Upper lobe of left lung (tissue), 6 donors: Measurements from ENCODE around the gene ILF2. TPM values are rescaled to one million over a fixed set of nuclear protein-coding genes. Genes with fewer than 3 reads are reported as not detected.

Experiments used
- ATAC-seq, 2 donors: fragments of 200-7000 bp; cut with Tn5 transposase; one replicate each; pipeline ENCODE4 v1.9.1; 2022; ENCODE audit warnings: mild to moderate bottlenecking in 2 of 2, moderate library complexity in 2 of 2; ENCODE audit not compliant: low FRiP score in 2 of 2
- DNase-seq, 2 donors: peaks; one replicate each; pipeline ENCODE4 v3.0.0-alpha.2; 2019 to 2020
- H3K27ac ChIP-seq, 4 donors: fragments of 200-600 bp; sonication (generic); one replicate each; pipeline ENCODE4 v1.5.1; 2016 to 2019
- H3K27me3 ChIP-seq, 4 donors: fragments of 200-600 bp; sonication (generic); one replicate each; pipeline ENCODE4 v1.5.1; 2017 to 2019
- H3K36me3 ChIP-seq, 4 donors: fragments of 200-600 bp; sonication (generic); one replicate each; pipeline ENCODE4 v1.5.1; 2016 to 2019
- H3K4me1 ChIP-seq, 4 donors: fragments of 200-600 bp; sonication (generic); one replicate each; pipeline ENCODE4 v1.5.1; 2018 to 2019
- H3K4me3 ChIP-seq, 4 donors: fragments of 200-600 bp; sonication (generic); one replicate each; pipeline ENCODE4 v1.5.1; 2017 to 2019; ENCODE audit warnings: mild to moderate bottlenecking in 2 of 4, moderate library complexity in 1 of 4
- H3K9me3 ChIP-seq, 4 donors: fragments of 200-600 bp; sonication (generic); one replicate each; pipeline ENCODE4 v1.5.1; 2018 to 2019
- EP300 ChIP-seq, 4 donors: sonication (generic); formaldehyde crosslinking; IDR thresholded peaks; one replicate each; pipeline ENCODE4 v1.5.1; 2017; ENCODE audit warnings: antibody characterized with exemption in 4 of 4, control low read depth in 2 of 4
- POLR2A ChIP-seq, 4 donors: fragments of 450-650 bp; IDR thresholded peaks; one replicate each; pipeline ENCODE4 v1.5.1; 2016 to 2017; ENCODE audit warnings: antibody characterized with exemption in 4 of 4, mild to moderate bottlenecking in 2 of 4
- POLR2AphosphoS5 ChIP-seq, 2 donors: sonication (generic); formaldehyde crosslinking; IDR thresholded peaks; one replicate each; pipeline ENCODE4 v1.5.1; 2017; ENCODE audit warnings: antibody characterized with exemption in 2 of 2
- WGBS, 2 donors: methylation state at CpG; one replicate each; pipeline ENCODE4 v1.1.5; 2017 to 2018; 5-methylcytosine and 5-hydroxymethylcytosine counted together
- total RNA-seq, 6 donors: library from RNA; depleted of rRNA in 4 of 6; stranded (reverse); fragments of >200 nt in 4 of 6; gene quantifications; one replicate each; pipeline versions ENCODE4 v1.1.0 to v1.2.1, GENCODE V29; 2016 to 2021
- TF ChIP-seq, protein P1 (sequence below), 6 experiments: fragments of 450-650 bp in 4 of 6; fragments of 200-600 bp in 2 of 6; sonication (generic) in 2 of 6; IDR thresholded peaks; one replicate each; pipeline ENCODE4 v1.5.1; 2016 to 2019; ENCODE audit warnings: antibody characterized with exemption in 6 of 6
- donor health status: DM: no; HTN: no; CAD: no; lungs with moderate emphysema.
- donor health status: DM: no; HTN: yes; CAD: no; lungs with severe emphysema.

The ILF2 gene
- total RNA-seq, 6 donors from 2014 or later: 21.0 to 120 (median 75.8) TPM

DNA sequence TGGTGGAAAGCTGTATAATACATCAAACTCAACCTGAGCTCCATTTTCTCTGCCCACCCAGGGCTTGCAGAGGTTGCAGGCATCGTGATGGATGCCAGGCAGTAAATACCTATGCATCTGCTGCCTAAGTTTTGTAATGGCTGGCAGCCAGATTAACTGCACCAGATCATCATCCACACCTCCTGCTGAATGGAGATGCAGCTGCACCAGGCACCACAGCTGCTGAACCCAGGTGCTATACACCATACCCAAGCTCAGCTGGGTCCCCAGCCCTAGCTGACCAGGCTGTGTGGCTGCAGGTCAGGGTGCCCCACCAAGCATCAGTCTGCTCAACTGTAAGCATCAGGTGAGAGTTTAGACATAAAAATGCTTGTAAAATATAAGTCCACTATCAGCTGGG, 19.0 kb downstream of the ILF2 start:
- TF ChIP-seq POLR2AphosphoS5 (IDR thresholded peaks at IDR 0.05) (no peak), POLR2A (IDR thresholded peaks at IDR 0.05) (no peak), EP300 (IDR thresholded peaks at IDR 0.05) (no peak)
- TF ChIP-seq, protein P1, sequence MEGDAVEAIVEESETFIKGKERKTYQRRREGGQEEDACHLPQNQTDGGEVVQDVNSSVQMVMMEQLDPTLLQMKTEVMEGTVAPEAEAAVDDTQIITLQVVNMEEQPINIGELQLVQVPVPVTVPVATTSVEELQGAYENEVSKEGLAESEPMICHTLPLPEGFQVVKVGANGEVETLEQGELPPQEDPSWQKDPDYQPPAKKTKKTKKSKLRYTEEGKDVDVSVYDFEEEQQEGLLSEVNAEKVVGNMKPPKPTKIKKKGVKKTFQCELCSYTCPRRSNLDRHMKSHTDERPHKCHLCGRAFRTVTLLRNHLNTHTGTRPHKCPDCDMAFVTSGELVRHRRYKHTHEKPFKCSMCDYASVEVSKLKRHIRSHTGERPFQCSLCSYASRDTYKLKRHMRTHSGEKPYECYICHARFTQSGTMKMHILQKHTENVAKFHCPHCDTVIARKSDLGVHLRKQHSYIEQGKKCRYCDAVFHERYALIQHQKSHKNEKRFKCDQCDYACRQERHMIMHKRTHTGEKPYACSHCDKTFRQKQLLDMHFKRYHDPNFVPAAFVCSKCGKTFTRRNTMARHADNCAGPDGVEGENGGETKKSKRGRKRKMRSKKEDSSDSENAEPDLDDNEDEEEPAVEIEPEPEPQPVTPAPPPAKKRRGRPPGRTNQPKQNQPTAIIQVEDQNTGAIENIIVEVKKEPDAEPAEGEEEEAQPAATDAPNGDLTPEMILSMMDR (IDR thresholded peaks at IDR 0.05): no peak
- H3K27me3 ChIP-seq: no peaks in the 10 kb centered on the region
- DNase-seq: no peak
- H3K27ac ChIP-seq: no peak overlapping the region
- ATAC-seq: no peak
- no peaks in the 10 kb centered on the region for H3K9me3 ChIP-seq
- peaks cover 0 to 4% (median 2%) of the 10 kb centered on the region in 4 donors for H3K36me3 ChIP-seq
- 63 to 90% methylated on average over 1 of the region's 1 CpG for WGBS, 2 donors
- H3K4me3 ChIP-seq: no peak overlapping the region
- H3K4me1 ChIP-seq: peaks cover 6 to 23% (median 16%) of the 10 kb centered on the region in 4 donors

DNA sequence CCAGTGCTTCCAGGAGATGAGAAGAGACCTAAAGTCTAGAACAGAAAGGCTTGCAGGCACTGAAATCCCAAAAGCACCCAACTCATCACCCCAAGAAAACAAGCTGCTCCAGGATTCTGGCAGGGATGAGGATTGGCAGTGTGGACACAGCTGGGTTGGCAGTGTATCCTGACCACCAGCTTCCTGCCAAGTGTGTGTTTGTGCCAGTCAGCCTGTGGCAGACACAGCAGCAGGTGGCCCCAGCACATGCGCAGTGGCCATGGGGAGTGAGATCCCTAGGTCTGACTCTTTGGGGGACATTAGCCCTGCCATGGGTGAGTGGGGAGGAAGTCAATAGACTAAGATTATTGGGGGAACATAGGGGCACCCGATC, 20.9 kb downstream of the ILF2 start:
- Histone ChIP-seq H3K4me3 (no peak overlapping the region), H3K27me3 (no peaks in the 10 kb centered on the region), H3K4me1 (peaks cover 6 to 33% (median 17%) of the 10 kb centered on the region in 4 donors), H3K36me3 (peaks cover 9 to 24% (median 16%) of the 10 kb centered on the region in 4 donors), H3K27ac (no peak overlapping the region), H3K9me3 (no peaks in the 10 kb centered on the region)
- TF ChIP-seq EP300 (IDR thresholded peaks at IDR 0.05) (no peak), POLR2AphosphoS5 (IDR thresholded peaks at IDR 0.05) (no peak)
- ATAC-seq (no peak), DNase-seq (no peak)
- 73 to 89% methylated on average over 2 of the region's 2 CpGs for WGBS, 2 donors

DNA sequence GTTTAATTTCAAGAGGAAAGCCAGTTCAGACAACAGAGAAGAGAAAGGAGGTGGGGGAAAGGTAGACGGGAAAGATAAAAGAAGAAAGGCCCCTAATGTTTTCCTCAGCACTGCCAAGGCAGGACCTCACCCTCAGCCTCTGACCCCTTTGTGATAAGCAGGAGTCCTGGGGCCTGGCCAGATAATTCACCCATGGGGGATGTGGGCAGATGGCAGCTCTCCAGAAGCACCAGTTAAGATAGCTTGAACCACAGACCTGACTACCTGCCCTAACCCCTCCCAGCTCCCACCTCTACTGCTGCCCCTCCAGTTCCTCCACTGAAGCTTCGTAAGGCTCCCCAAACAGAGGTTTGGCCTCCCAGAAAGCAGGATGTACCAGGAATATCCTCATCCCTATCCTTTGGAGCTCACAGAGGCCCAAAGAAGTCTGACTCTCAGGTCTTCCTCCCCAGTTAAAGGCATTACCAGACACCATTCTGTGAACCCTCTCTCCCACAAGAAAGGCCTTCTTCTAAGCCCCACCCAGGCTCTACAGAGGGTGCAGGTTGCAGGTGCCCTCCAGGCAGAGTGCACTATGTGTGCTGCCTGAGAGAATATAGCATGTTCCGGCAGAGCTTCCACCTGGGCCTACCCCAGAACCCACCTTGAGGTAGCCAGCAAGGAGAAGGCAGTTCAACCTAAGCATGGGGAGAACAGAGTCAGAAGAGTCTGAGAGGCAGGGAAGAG, 21.5 kb downstream of the ILF2 start:
- H3K27ac ChIP-seq: peak overlapping the region in 1 of 4 donors; percentile 28
- no peak for ATAC-seq

DNA sequence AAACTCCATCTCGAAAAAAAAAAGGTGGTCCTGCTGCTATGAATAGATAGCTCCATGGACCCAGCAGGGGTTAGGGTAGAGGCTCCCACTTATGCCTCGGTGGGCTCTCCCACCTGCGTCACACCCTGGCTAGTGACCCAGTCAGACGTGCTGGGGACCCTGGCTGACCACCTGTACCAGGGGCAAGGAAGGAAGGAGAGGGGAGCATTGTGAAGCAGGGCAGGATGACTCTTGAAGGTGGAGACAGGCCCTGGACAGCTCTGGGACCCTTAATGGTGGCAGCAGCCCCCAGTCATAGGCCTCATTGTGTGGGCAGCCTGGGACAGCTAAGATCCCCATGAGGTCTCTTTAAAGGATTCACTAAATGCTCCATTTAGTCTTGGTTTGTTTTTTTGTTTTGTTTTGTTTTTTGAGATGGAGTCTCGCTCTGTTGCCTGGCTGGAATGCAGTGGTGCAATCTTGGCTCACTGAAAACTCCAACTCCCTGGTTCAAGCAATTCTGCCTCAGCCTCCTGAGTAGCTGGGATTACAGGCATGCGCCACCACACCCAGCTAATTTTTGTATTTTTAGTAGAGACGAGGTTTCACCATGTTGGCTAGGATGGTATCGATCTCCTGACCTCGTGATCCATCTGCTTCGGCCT, 22.7 kb downstream of the ILF2 start:
- H3K27me3 ChIP-seq: no peaks in the 10 kb centered on the region
- no peak overlapping the region for H3K4me3 ChIP-seq
- 77 to 83% methylated on average over 7 to 10 of the region's 10 CpGs for WGBS, 2 donors
- TF ChIP-seq EP300 (IDR thresholded peaks at IDR 0.05) (no peak), POLR2AphosphoS5 (IDR thresholded peaks at IDR 0.05) (no peak), POLR2A (IDR thresholded peaks at IDR 0.05) (no peak)
- TF ChIP-seq, protein P1 (IDR thresholded peaks at IDR 0.05): no peak
- peaks cover 9 to 38% (median 21%) of the 10 kb centered on the region in 4 donors for H3K4me1 ChIP-seq
- H3K36me3 ChIP-seq: peaks cover 14 to 41% (median 27%) of the 10 kb centered on the region in 4 donors
- no peak for ATAC-seq
- no peak for DNase-seq
- H3K27ac ChIP-seq: peak overlapping the region in 1 of 4 donors; percentile 0
- H3K9me3 ChIP-seq: no peaks in the 10 kb centered on the region

More for the DNA sequence above, 21.5 kb downstream of the ILF2 start:
- 42 to 50% methylated on average over 3 of the region's 3 CpGs for WGBS, 2 donors
- Histone ChIP-seq H3K27me3 (no peaks in the 10 kb centered on the region), H3K9me3 (no peaks in the 10 kb centered on the region), H3K4me1 (peaks cover 6 to 33% (median 17%) of the 10 kb centered on the region in 4 donors), H3K4me3 (no peak overlapping the region), H3K36me3 (peaks cover 9 to 29% (median 19%) of the 10 kb centered on the region in 4 donors)
- TF ChIP-seq POLR2A (IDR thresholded peaks at IDR 0.05): no peak
- TF ChIP-seq POLR2AphosphoS5 (IDR thresholded peaks at IDR 0.05): no peak
- TF ChIP-seq, protein P1 (IDR thresholded peaks at IDR 0.05): no peak
- no peak for TF ChIP-seq EP300 (IDR thresholded peaks at IDR 0.05)
- DNase-seq: no peak

DNA sequence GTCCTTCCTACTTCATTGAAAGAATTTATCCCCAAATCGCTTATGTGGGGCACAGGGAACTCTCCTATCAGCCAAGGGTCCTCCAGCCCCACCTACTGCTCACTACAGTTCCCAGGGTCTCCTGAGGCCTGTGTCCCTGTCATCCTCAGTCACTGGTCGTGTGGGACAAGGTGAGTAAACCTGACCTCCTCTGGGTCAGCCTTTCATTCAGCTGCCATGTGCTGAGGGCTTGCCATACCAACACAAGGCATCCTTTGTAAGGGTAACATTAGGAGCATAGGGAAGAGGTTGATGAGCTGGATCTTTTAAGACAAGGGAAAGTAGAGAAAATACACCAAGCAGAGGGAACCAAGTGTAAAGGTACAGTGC, 23.5 kb downstream of the ILF2 start:
- ATAC-seq (peak in 1 of 2 donors; percentile 12), DNase-seq (no peak)
- Histone ChIP-seq H3K9me3 (no peaks in the 10 kb centered on the region), H3K27ac (peak overlapping the region in 2 of 4 donors; percentile 2 to 44), H3K4me3 (no peak overlapping the region), H3K27me3 (no peaks in the 10 kb centered on the region), H3K4me1 (peaks cover 6 to 30% (median 16%) of the 10 kb centered on the region in 4 donors), H3K36me3 (peaks cover 21 to 49% (median 35%) of the 10 kb centered on the region in 4 donors)
- TF ChIP-seq EP300 (IDR thresholded peaks at IDR 0.05) (no peak), POLR2A (IDR thresholded peaks at IDR 0.05) (peak in 1 of 4 donors; percentile 17), POLR2AphosphoS5 (IDR thresholded peaks at IDR 0.05) (no peak)
- TF ChIP-seq, protein P1 (IDR thresholded peaks at IDR 0.05): no peak
- WGBS, 2 donors: 65 to 77% methylated on average over 2 of the region's 2 CpGs
